Mesenchymal stem cell (in vitro differentiated cells and primary cell): Measurements from ENCODE around the gene USP17L27.
"Not testable (repeated sequence)": the region's sequence is repeated elsewhere in the genome, so short reads cannot be mapped to it uniquely, and the experiment has no call there.

Source experiments
- DNase-seq: peaks from one replicate; pipeline ENCODE4 v3.0.0-alpha.2; 2013
- H2AFZ ChIP-seq: one replicate; pipeline ENCODE4 v1.6.1; 2013; ENCODE audit warnings: low read depth, mild to moderate bottlenecking, control low read depth, inconsistent platforms, low read length, moderate library complexity
- H2AK5ac ChIP-seq: 2 replicates; pipeline ENCODE4 v1.6.1; 2013; ENCODE audit warnings: low read length, moderate library complexity, mild to moderate bottlenecking, inconsistent platforms; ENCODE audit not compliant: severe bottlenecking
- H2BK120ac ChIP-seq: one replicate; pipeline ENCODE4 v1.6.1; 2013; ENCODE audit warnings: low read depth, mild to moderate bottlenecking, inconsistent platforms, low read length, moderate library complexity
- H2BK12ac ChIP-seq, 2 experiments: one replicate each; pipeline ENCODE4 v1.6.1; 2013; ENCODE audit warnings: inconsistent platforms in 2 of 2, low read length in 2 of 2, mild to moderate bottlenecking in 2 of 2, moderate library complexity in 2 of 2, control low read depth in 1 of 2
- H2BK15ac ChIP-seq: one replicate; pipeline ENCODE4 v1.6.1; 2013; ENCODE audit warnings: mild to moderate bottlenecking, low read depth, inconsistent platforms; ENCODE audit not compliant: poor library complexity, severe bottlenecking
- H2BK5ac ChIP-seq: 2 replicates; pipeline ENCODE4 v1.6.1; 2013; ENCODE audit warnings: low read depth, mild to moderate bottlenecking, low read length, control low read depth, inconsistent platforms; ENCODE audit not compliant: poor library complexity, severe bottlenecking
- H3K14ac ChIP-seq, 2 experiments: one replicate each; pipeline ENCODE4 v1.6.1; 2013; ENCODE audit warnings: inconsistent platforms in 2 of 2, low read length in 2 of 2, control low read depth in 1 of 2, mild to moderate bottlenecking in 1 of 2, moderate library complexity in 1 of 2
- H3K18ac ChIP-seq, 2 experiments: one replicate each; pipeline ENCODE4 v1.6.1; 2013; ENCODE audit warnings: inconsistent platforms in 2 of 2, low read length in 2 of 2, control low read depth in 1 of 2, low read depth in 1 of 2, mild to moderate bottlenecking in 1 of 2
- H3K23ac ChIP-seq, 2 experiments: one replicate each; pipeline ENCODE4 v1.6.1; 2013; ENCODE audit warnings: inconsistent platforms in 2 of 2, low read length in 2 of 2, mild to moderate bottlenecking in 2 of 2, moderate library complexity in 2 of 2, control low read depth in 1 of 2
- H3K27ac ChIP-seq: 2 replicates; pipeline ENCODE4 v1.5.1; 2013; ENCODE audit warnings: mild to moderate bottlenecking, moderate library complexity, low read length, control low read depth, inconsistent platforms; ENCODE audit not compliant: poor library complexity, severe bottlenecking
- H3K27me3 ChIP-seq, 2 experiments: 2 replicates each; pipeline versions ENCODE4 v1.6.1 to v1.7.0; 2013; ENCODE audit warnings: low read length in 2 of 2, mild to moderate bottlenecking in 2 of 2, moderate library complexity in 2 of 2, control low read depth in 1 of 2, inconsistent platforms in 1 of 2; ENCODE audit not compliant: control insufficient read depth in 1 of 2, insufficient read depth in 1 of 2
- H3K36me3 ChIP-seq, 2 experiments: 2 replicates each; pipeline versions ENCODE4 v1.6.1 to v1.7.0; 2013; ENCODE audit warnings: low read length in 2 of 2, control low read depth in 1 of 2, inconsistent platforms in 1 of 2, low read depth in 1 of 2, mild to moderate bottlenecking in 1 of 2; ENCODE audit not compliant: insufficient read depth in 2 of 2, control insufficient read depth in 1 of 2
- H3K4ac ChIP-seq, 2 experiments: one replicate each; pipeline ENCODE4 v1.6.1; 2013; ENCODE audit warnings: inconsistent platforms in 2 of 2, low read length in 2 of 2, mild to moderate bottlenecking in 2 of 2, moderate library complexity in 2 of 2, control low read depth in 1 of 2, low read depth in 1 of 2
- H3K4me1 ChIP-seq: 2 replicates; pipeline ENCODE4 v1.6.1; 2013; ENCODE audit warnings: low read depth, low read length, control low read depth; ENCODE audit not compliant: control insufficient read depth, insufficient read depth
- H3K4me2 ChIP-seq: 2 replicates; pipeline ENCODE4 v1.6.1; 2013; ENCODE audit warnings: low read length, mild to moderate bottlenecking, inconsistent platforms; ENCODE audit not compliant: poor library complexity, severe bottlenecking
- H3K4me3 ChIP-seq, 2 experiments: 2 replicates each; pipeline versions ENCODE4 v1.5.1 to v1.7.0; 2013; ENCODE audit warnings: low read length in 2 of 2, mild to moderate bottlenecking in 2 of 2, control low read depth in 1 of 2, low read depth in 1 of 2; ENCODE audit not compliant: insufficient read depth in 1 of 2
- H3K79me1 ChIP-seq: replicated peaks from 2 replicates; pipeline ENCODE4 v1.6.1; 2013; ENCODE audit warnings: mild to moderate bottlenecking, control low read depth, low read length, inconsistent platforms; ENCODE audit not compliant: poor library complexity, severe bottlenecking
- H3K9ac ChIP-seq: 2 replicates; pipeline ENCODE4 v1.7.0; 2013; ENCODE audit warnings: mild to moderate bottlenecking, low read length, moderate library complexity
- H3K9me3 ChIP-seq: 2 replicates; pipeline ENCODE4 v1.7.0; 2013; ENCODE audit warnings: mild to moderate bottlenecking, low read length; ENCODE audit not compliant: control insufficient read depth
- H4K8ac ChIP-seq: one replicate; pipeline ENCODE4 v1.6.1; 2013; ENCODE audit warnings: inconsistent platforms, mild to moderate bottlenecking, low read length, moderate library complexity
- H4K91ac ChIP-seq: one replicate; pipeline ENCODE4 v1.6.1; 2013; ENCODE audit warnings: mild to moderate bottlenecking, low read length, inconsistent platforms
- WGBS: methylation state at CpG from one replicate; pipeline ENCODE4 v1.1.7; 2013; ENCODE audit warnings: mixed read lengths; 5-methylcytosine and 5-hydroxymethylcytosine counted together

USP17L27 gene

GRCh38 chr4:9334358-9334757 is 9.6 kb upstream of the USP17L27 start, which contains the start of gene USP17L26:
USP17L26 (plus strand) TSS chr4:9334658; CDS start chr4:9334658, 0 bp downstream.
- H2AFZ ChIP-seq, H3K14ac ChIP-seq, H3K4me1 ChIP-seq, H4K8ac ChIP-seq, H2BK12ac ChIP-seq, H3K4me3 ChIP-seq, H3K9ac ChIP-seq, H3K18ac ChIP-seq, H2BK5ac ChIP-seq, H4K91ac ChIP-seq, H3K4me2 ChIP-seq, H3K79me1 ChIP-seq, H3K27me3 ChIP-seq, H3K9me3 ChIP-seq, H3K4ac ChIP-seq, H2BK15ac ChIP-seq, H3K23ac ChIP-seq, H2AK5ac ChIP-seq, H3K36me3 ChIP-seq, H3K27ac ChIP-seq, H2BK120ac ChIP-seq, DNase-seq: not testable (repeated sequence)
- no CpG with 5 or more reads among the region's 15 CpGs for WGBS

GRCh38 chr4:9339103-9339502 is 4.8 kb upstream of the USP17L27 start, which contains the start of gene USP17L5:
USP17L5 (plus strand) TSS chr4:9339403; CDS start chr4:9339403, 0 bp downstream.
- H2AK5ac ChIP-seq, H3K4me2 ChIP-seq, H2BK12ac ChIP-seq, H2BK120ac ChIP-seq, H3K4ac ChIP-seq, H3K79me1 ChIP-seq, H3K4me3 ChIP-seq, DNase-seq, H3K9ac ChIP-seq, H3K27me3 ChIP-seq, H4K8ac ChIP-seq, H3K9me3 ChIP-seq, H3K27ac ChIP-seq, H2AFZ ChIP-seq, H4K91ac ChIP-seq, H2BK5ac ChIP-seq, H3K18ac ChIP-seq, H2BK15ac ChIP-seq, H3K23ac ChIP-seq, H3K4me1 ChIP-seq, H3K14ac ChIP-seq, H3K36me3 ChIP-seq: not testable (repeated sequence)
- WGBS: no CpG with 5 or more reads among the region's 15 CpGs

- H3K4me3 ChIP-seq, DNase-seq, H3K14ac ChIP-seq, H2AK5ac ChIP-seq, H2BK12ac ChIP-seq, H3K9ac ChIP-seq, H2AFZ ChIP-seq, H3K27ac ChIP-seq, H2BK15ac ChIP-seq, H3K36me3 ChIP-seq, H4K91ac ChIP-seq, H3K4me2 ChIP-seq, H3K4ac ChIP-seq, H2BK5ac ChIP-seq, H2BK120ac ChIP-seq, H3K23ac ChIP-seq, H3K9me3 ChIP-seq, H3K4me1 ChIP-seq, H3K79me1 ChIP-seq, H3K27me3 ChIP-seq, H3K18ac ChIP-seq, H4K8ac ChIP-seq: not testable (repeated sequence)
- no CpG with 5 or more reads among the region's 15 CpGs for WGBS
Measured at GRCh38 chr4:9348593-9348992, 4.6 kb downstream of the USP17L27 start, which contains the start of gene USP17L28. USP17L28 (plus strand) TSS chr4:9348893; CDS start chr4:9348893, 0 bp downstream.

- 84% methylated on average over 9 of the region's 18 CpGs for WGBS
Measured at GRCh38 chr4:9350866-9351265, 6.9 kb downstream of the USP17L27 start.

More at GRCh38 chr4:9350866-9351265, 6.9 kb downstream of the USP17L27 start:
- not testable (repeated sequence) for H3K36me3 ChIP-seq, H3K4ac ChIP-seq, H2AK5ac ChIP-seq, H2AFZ ChIP-seq, H3K27ac ChIP-seq, H2BK12ac ChIP-seq, H3K4me1 ChIP-seq, H3K79me1 ChIP-seq, H3K18ac ChIP-seq, H4K8ac ChIP-seq, H3K14ac ChIP-seq, DNase-seq, H3K4me2 ChIP-seq, H3K23ac ChIP-seq, H3K9me3 ChIP-seq, H3K9ac ChIP-seq, H3K4me3 ChIP-seq, H3K27me3 ChIP-seq, H2BK5ac ChIP-seq, H4K91ac ChIP-seq, H2BK120ac ChIP-seq, H2BK15ac ChIP-seq
